ENCODE results near the gene G6PC1. TPM values are rescaled to one million over a fixed set of nuclear protein-coding genes. Genes with fewer than 3 reads are reported as not detected.
"Not testable (repeated sequence)": the region's sequence is repeated elsewhere in the genome, so short reads cannot be mapped to it uniquely, and the experiment has no call there.

Gene G6PC1
- polyA plus RNA-seq (2013), result not detected

- Histone ChIP-seq H3K36me3 (ENCODE audit: control insufficient read depth in 4 of 4, insufficient read depth in 4 of 4, low read length in 3 of 4) (no peaks in the 10 kb centered on the region), H3K27ac (ENCODE audit: insufficient read depth in 1 of 2, low read depth in 1 of 2, low read length in 2 of 2, poor library complexity in 1 of 2, severe bottlenecking in 2 of 2) (no peak within 1 kb of the TSS), H3K4me1 (ENCODE audit: control extremely low read depth in 1 of 4, control insufficient read depth in 4 of 4, insufficient read depth in 4 of 4, low read length in 3 of 4) (no peaks in the 10 kb centered on the region), H3K9me3 (ENCODE audit: control extremely low read depth in 1 of 5, control insufficient read depth in 4 of 5, insufficient read depth in 2 of 5, low read depth in 1 of 5, low read length in 4 of 5) (no peaks in the 10 kb centered on the region), H3K27me3 (replicated peaks in 2 of 5; ENCODE audit: control insufficient read depth in 4 of 5, insufficient read depth in 5 of 5, low read length in 4 of 5) (no peaks in the 10 kb centered on the region), H3K4me3 (ENCODE audit: control insufficient read depth in 1 of 7, extremely low read depth in 1 of 7, insufficient read depth in 4 of 7, low read depth in 2 of 7, low read length in 6 of 7) (no peak within 1 kb of the TSS)
- ChIA-PET POLR2A (no interaction called here), CTCF (no interaction called here)
- 92% methylated on average over 9 of the region's 12 CpGs for WGBS (ENCODE audit: insufficient coverage)
- no peak for DNase-seq
These were observed at the start of gene G6PC1 for GRCh38 chr17:42900460-42901331. Gene G6PC1, plus strand, starts transcription at chr17:42900799. Its CDS starts 78 bp downstream, at chr17:42900877.

GRCh38 chr17:42850954-42851353 lies 49.6 kb upstream of the G6PC1 start, which contains the start of gene AOC3:
Gene AOC3, plus strand, starts transcription at chr17:42851199. Its CDS starts 145 bp downstream, at chr17:42851344.
- Histone ChIP-seq H3K36me3 (ENCODE audit: control insufficient read depth in 4 of 4, insufficient read depth in 4 of 4, low read length in 3 of 4) (peaks cover 0 to 2% (median 0%) of the 10 kb centered on the region in 4 experiments), H3K4me1 (ENCODE audit: control extremely low read depth in 1 of 4, control insufficient read depth in 4 of 4, insufficient read depth in 4 of 4, low read length in 3 of 4) (no peaks in the 10 kb centered on the region), H3K4me3 (ENCODE audit: control insufficient read depth in 1 of 7, extremely low read depth in 1 of 7, insufficient read depth in 4 of 7, low read depth in 2 of 7, low read length in 6 of 7) (no peak within 1 kb of the TSS), H3K27me3 (replicated peaks in 2 of 5; ENCODE audit: control insufficient read depth in 4 of 5, insufficient read depth in 5 of 5, low read length in 4 of 5) (no peaks in the 10 kb centered on the region), H3K9me3 (ENCODE audit: control extremely low read depth in 1 of 5, control insufficient read depth in 4 of 5, insufficient read depth in 2 of 5, low read depth in 1 of 5, low read length in 4 of 5) (no peaks in the 10 kb centered on the region), H3K27ac (ENCODE audit: insufficient read depth in 1 of 2, low read depth in 1 of 2, low read length in 2 of 2, poor library complexity in 1 of 2, severe bottlenecking in 2 of 2) (no peak within 1 kb of the TSS)
- ChIA-PET CTCF (interaction anchor here (1.6 to 10.6 kb wide), 2 partner anchors 81 to 88 kb away, joined by 6 to 101 read pairs; no protein-coding TSS in a partner anchor), POLR2A (no interaction called here)
- no peak for DNase-seq
- 88% methylated on average over 9 of the region's 9 CpGs for WGBS (ENCODE audit: insufficient coverage)

GRCh38 chr17:42851371-42852240 lies 49.0 kb upstream of the G6PC1 start:
- CTCF ChIA-PET, result interaction anchor here (1.6 kb wide), 1 partner anchor 87 kb away, joined by 6 read pairs; no protein-coding TSS in a partner anchor
- H3K4me3 ChIP-seq (ENCODE audit: control insufficient read depth in 1 of 7, extremely low read depth in 1 of 7, insufficient read depth in 4 of 7, low read depth in 2 of 7, low read length in 6 of 7); H3K4me1 ChIP-seq (ENCODE audit: control extremely low read depth in 1 of 4, control insufficient read depth in 4 of 4, insufficient read depth in 4 of 4, low read length in 3 of 4); H3K9me3 ChIP-seq (ENCODE audit: control extremely low read depth in 1 of 5, control insufficient read depth in 4 of 5, insufficient read depth in 2 of 5, low read depth in 1 of 5, low read length in 4 of 5); H3K36me3 ChIP-seq (ENCODE audit: control insufficient read depth in 4 of 4, insufficient read depth in 4 of 4, low read length in 3 of 4); H3K27me3 ChIP-seq (replicated peaks in 2 of 5; ENCODE audit: control insufficient read depth in 4 of 5, insufficient read depth in 5 of 5, low read length in 4 of 5); DNase-seq; H3K27ac ChIP-seq (ENCODE audit: insufficient read depth in 1 of 2, low read depth in 1 of 2, low read length in 2 of 2, poor library complexity in 1 of 2, severe bottlenecking in 2 of 2); POLR2A ChIA-PET: not testable (repeated sequence)
- WGBS (ENCODE audit: insufficient coverage), result 97% methylated on average over 9 of the region's 28 CpGs

GRCh38 chr17:42852351-42852750 lies 48.2 kb upstream of the G6PC1 start:
- WGBS (ENCODE audit: insufficient coverage), result 98% methylated on average over 14 of the region's 15 CpGs
- no peak for DNase-seq
- ChIA-PET POLR2A (no interaction called here), CTCF (interaction anchor here (0.8 to 1.3 kb wide), 2 partner anchors 9 to 86 kb away, joined by 3 to 6 read pairs; no protein-coding TSS in a partner anchor)
- no peaks in the 10 kb centered on the region for H3K9me3 ChIP-seq (ENCODE audit: control extremely low read depth in 1 of 5, control insufficient read depth in 4 of 5, insufficient read depth in 2 of 5, low read depth in 1 of 5, low read length in 4 of 5)
- H3K4me1 ChIP-seq (ENCODE audit: control extremely low read depth in 1 of 4, control insufficient read depth in 4 of 4, insufficient read depth in 4 of 4, low read length in 3 of 4), result no peaks in the 10 kb centered on the region
- no peaks in the 10 kb centered on the region for H3K36me3 ChIP-seq (ENCODE audit: control insufficient read depth in 4 of 4, insufficient read depth in 4 of 4, low read length in 3 of 4)
- H3K4me3 ChIP-seq (ENCODE audit: control insufficient read depth in 1 of 7, extremely low read depth in 1 of 7, insufficient read depth in 4 of 7, low read depth in 2 of 7, low read length in 6 of 7), result no peak overlapping the region
- no peaks in the 10 kb centered on the region for H3K27me3 ChIP-seq (replicated peaks in 2 of 5; ENCODE audit: control insufficient read depth in 4 of 5, insufficient read depth in 5 of 5, low read length in 4 of 5)
- H3K27ac ChIP-seq (ENCODE audit: insufficient read depth in 1 of 2, low read depth in 1 of 2, low read length in 2 of 2, poor library complexity in 1 of 2, severe bottlenecking in 2 of 2), result no peak overlapping the region

GRCh38 chr17:42853004-42853403 lies 47.6 kb upstream of the G6PC1 start:
- no peaks in the 10 kb centered on the region for H3K9me3 ChIP-seq (ENCODE audit: control extremely low read depth in 1 of 5, control insufficient read depth in 4 of 5, insufficient read depth in 2 of 5, low read depth in 1 of 5, low read length in 4 of 5)
- no peaks in the 10 kb centered on the region for H3K4me1 ChIP-seq (ENCODE audit: control extremely low read depth in 1 of 4, control insufficient read depth in 4 of 4, insufficient read depth in 4 of 4, low read length in 3 of 4)
- no peak overlapping the region for H3K4me3 ChIP-seq (ENCODE audit: control insufficient read depth in 1 of 7, extremely low read depth in 1 of 7, insufficient read depth in 4 of 7, low read depth in 2 of 7, low read length in 6 of 7)
- H3K27ac ChIP-seq (ENCODE audit: insufficient read depth in 1 of 2, low read depth in 1 of 2, low read length in 2 of 2, poor library complexity in 1 of 2, severe bottlenecking in 2 of 2), result no peak overlapping the region
- CTCF ChIA-PET, result interaction anchor here (0.8 to 1.3 kb wide), 2 partner anchors 10 to 85 kb away, joined by 3 to 6 read pairs; no protein-coding TSS in a partner anchor
- H3K27me3 ChIP-seq (replicated peaks in 2 of 5; ENCODE audit: control insufficient read depth in 4 of 5, insufficient read depth in 5 of 5, low read length in 4 of 5), result no peaks in the 10 kb centered on the region
- no peaks in the 10 kb centered on the region for H3K36me3 ChIP-seq (ENCODE audit: control insufficient read depth in 4 of 4, insufficient read depth in 4 of 4, low read length in 3 of 4)
- 83% methylated on average over 4 of the region's 4 CpGs for WGBS (ENCODE audit: insufficient coverage)
- POLR2A ChIA-PET, result no interaction called here
- DNase-seq, result no peak

- CTCF ChIA-PET, result interaction anchor here (1.3 kb wide), 1 partner anchor 84 kb away, joined by 6 read pairs; no protein-coding TSS in a partner anchor
- WGBS (ENCODE audit: insufficient coverage), result 95% methylated on average over 4 of the region's 5 CpGs
These were observed 47.0 kb upstream of the G6PC1 start for GRCh38 chr17:42853597-42853967.

More at GRCh38 chr17:42853597-42853967, 47.0 kb upstream of the G6PC1 start:
- Histone ChIP-seq H3K27ac (ENCODE audit: insufficient read depth in 1 of 2, low read depth in 1 of 2, low read length in 2 of 2, poor library complexity in 1 of 2, severe bottlenecking in 2 of 2) (no peak overlapping the region), H3K27me3 (replicated peaks in 2 of 5; ENCODE audit: control insufficient read depth in 4 of 5, insufficient read depth in 5 of 5, low read length in 4 of 5) (no peaks in the 10 kb centered on the region), H3K9me3 (ENCODE audit: control extremely low read depth in 1 of 5, control insufficient read depth in 4 of 5, insufficient read depth in 2 of 5, low read depth in 1 of 5, low read length in 4 of 5) (no peaks in the 10 kb centered on the region), H3K36me3 (ENCODE audit: control insufficient read depth in 4 of 4, insufficient read depth in 4 of 4, low read length in 3 of 4) (no peaks in the 10 kb centered on the region), H3K4me1 (ENCODE audit: control extremely low read depth in 1 of 4, control insufficient read depth in 4 of 4, insufficient read depth in 4 of 4, low read length in 3 of 4) (no peaks in the 10 kb centered on the region), H3K4me3 (ENCODE audit: control insufficient read depth in 1 of 7, extremely low read depth in 1 of 7, insufficient read depth in 4 of 7, low read depth in 2 of 7, low read length in 6 of 7) (no peak overlapping the region)
- DNase-seq, result no peak
- POLR2A ChIA-PET, result no interaction called here
